HG02852 (cell line): ENCODE results near the gene LY6G5C.

ENCODE experiments used
- ATAC-seq: cut with Tn5 transposase; IDR thresholded peaks from one replicate; pipeline ENCODE4 v1.9.1; 2021; ENCODE audit warnings: mild to moderate bottlenecking, moderate library complexity; ENCODE audit not compliant: unreplicated experiment

LY6G5C gene

GRCh38 chr6:31691564-31692108, 10.8 kb upstream of the LY6G5C start:
- no peak for ATAC-seq

DNA sequence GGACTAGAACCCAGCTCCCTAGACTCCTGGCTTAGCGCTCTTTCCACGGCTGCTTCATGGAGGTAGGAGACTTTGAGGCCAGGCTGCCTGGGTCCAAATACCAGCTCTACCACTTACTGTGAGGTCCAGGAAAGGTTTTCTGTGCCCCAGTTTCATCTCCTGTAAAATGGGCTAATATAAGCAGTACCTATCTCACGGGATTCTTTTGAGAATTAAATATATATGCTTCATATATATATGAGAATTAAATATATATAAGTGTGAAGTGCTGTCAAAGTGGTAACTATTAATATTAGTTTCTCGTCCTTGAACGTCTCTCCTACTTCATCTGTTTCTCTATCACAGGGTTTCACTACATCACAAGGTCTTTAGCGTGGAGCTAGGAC, 10.2 kb upstream of the LY6G5C start:
- no peak for ATAC-seq

GRCh38 chr6:31690231-31691077, 9.6 kb upstream of the LY6G5C start:
- no peak for ATAC-seq

DNA sequence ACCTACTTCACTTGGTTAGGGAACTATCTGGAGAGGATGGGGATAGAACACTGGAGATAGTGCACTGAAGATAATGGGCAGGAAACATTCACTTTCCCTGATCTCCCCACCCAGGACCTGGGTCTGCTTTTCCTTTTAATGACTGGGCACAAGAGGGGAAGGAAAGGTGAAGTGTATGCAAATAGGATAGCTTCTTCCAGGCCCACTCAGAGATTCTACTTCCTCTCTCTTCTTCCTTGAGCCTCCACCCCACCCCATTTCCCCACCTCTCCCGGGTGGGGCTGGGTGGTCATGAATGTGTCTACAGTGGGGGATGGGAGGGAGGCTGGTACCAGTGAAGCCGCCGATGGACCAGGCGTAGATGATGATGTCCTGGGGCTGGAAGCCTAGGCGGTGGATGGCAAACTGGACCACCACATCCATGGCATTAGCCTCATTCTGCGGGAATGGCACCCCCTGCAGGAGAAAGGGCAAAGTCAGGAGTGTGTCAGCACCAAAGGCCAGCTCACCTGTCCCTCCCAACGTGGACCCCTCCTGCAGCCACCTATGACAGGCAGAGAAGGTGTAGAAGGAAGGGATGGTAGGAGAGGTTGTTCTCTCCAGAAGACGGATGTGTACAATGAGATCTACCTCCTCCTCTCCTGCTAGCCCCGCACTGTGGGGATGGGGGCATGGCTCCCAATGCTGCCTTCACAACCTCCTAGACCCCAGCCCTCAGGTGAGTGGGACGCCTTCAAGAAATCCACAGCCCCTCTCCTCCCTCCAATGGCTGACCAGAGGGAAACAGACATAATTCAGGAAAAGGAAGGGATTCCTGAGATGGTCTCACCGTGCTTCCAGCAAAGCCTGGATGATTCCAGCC, 8.6 kb upstream of the LY6G5C start:
- no peak for ATAC-seq

DNA sequence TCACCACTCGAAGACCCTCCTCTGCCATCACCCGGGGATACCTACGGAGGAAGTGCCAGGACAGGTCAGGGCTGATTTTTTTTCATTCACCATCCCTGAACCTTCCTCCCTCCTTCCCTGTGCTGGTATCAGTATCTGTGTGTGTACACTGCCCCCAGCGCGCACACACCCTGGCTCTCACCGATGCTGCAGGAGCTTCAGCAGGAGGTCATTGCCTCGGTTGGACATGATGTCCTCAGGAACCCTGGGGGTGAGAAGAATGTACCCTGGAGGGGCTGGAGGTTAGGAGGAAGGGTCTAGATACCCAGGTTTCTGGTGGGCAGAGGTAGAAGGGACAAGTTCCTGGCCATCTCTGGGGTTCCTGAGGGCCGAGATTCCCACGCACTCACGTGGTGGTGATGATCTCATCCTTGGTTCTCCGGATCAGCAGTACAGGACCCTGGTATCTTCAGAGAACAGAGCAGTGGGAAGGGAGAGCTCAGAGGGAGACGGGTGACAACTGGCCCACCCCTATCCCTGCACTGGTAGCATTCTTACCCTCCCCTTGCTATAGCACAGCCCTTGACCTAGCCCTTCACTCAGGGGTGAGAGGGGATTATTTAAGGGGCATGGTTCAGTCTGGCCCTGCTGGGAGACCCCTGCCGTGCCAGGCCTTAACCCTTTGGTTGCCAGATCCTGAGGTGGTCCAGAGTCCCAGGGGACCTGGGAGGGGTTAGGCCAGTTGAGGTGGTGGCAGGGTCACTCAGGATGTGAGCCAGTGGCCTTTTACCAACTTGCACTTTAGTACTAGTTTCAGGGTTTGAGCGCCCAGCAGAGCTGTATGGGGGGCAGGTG, 7.2 kb upstream of the LY6G5C start:
- ATAC-seq = no peak

DNA sequence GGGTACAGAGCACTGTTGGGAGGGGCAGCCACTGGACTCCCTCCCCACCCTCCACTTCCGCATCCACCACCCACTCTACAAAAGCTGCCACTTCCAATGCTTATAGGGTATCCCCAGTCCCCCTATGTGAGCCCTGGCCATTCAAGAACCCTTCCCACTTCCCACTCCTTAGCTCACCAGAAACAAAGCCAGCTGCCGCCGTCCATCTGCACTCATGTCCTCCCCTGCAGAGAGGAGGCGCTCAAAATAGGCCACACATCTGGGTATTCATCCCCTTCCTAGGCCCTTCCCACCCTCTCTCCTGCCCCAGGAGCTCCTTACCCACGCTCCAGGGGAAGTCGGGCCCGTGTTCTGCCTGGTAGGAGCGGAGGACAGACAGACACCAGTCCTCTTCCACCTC, 6.5 kb upstream of the LY6G5C start:
- no peak for ATAC-seq

GRCh38 chr6:31686483-31686882, 5.6 kb upstream of the LY6G5C start:
- no peak for ATAC-seq

GRCh38 chr6:31683591-31683990, 2.7 kb upstream of the LY6G5C start:
- ATAC-seq = no peak

DNA sequence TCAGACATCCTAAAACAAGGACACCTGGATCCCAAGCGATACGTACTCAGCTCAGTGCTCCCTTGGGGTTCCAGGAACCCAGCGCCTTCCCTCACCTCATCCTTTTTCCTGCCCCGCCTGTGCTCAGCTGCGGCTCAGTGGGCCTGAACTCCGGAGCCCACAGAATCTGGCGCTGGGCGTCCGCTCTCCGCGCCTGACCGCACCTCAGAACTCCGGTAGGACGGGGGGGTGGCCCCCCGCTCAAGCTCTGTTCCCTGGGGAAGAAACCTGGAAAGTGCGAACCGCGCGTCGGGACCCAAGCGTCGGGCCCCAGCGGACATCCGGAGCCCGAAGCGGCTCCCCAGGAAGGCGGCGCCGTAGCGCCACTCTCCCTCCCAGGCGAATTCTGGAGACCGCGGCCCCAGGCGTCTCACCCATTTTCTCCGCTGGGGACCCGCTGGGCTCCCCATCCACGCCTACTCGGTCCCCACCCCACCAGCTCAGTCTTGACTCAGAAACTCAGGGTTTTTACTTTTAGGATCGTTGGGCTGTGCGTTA, 336 bp upstream of the LY6G5C start:
- ATAC-seq = no peak

DNA sequence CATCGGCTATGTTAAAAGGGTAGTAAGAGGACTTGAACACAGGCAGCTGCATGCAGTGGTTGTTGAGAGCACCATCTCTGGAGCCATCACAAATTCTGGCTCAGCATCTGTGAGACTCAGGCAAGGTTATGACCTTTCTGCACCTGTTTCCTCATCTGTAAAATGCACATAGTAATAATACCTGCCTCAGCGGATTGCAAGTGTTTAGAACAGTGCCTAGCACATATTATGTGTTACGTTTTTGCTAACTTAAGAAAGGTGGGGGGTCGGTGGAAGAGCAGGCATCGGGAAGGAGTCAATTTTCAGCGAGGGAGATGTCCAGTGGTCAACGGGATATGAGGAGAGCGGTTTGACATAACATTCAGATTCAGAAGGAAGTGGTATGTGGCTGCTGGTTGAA, 2.9 kb downstream of the LY6G5C start:
- no peak for ATAC-seq

DNA sequence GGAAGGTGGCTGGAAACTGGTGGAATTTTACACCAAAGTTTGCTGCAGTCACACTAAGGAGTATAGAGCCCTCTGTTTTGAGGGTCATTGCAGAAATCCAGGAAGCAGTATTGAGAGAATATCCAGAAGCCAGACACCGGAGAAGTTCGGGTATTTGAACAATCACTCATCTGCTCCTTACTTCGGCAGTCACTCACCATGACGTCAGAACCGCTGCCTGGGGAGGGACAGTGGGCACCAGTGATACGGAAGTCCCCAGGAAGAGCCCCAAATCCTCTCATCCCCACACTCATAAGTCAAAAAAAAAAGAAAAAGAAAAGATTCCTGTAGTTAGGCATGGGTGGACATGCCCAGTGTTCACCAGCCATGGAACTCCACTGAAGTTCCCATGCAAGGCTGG, 4.0 kb downstream of the LY6G5C start:
- no peak for ATAC-seq

DNA sequence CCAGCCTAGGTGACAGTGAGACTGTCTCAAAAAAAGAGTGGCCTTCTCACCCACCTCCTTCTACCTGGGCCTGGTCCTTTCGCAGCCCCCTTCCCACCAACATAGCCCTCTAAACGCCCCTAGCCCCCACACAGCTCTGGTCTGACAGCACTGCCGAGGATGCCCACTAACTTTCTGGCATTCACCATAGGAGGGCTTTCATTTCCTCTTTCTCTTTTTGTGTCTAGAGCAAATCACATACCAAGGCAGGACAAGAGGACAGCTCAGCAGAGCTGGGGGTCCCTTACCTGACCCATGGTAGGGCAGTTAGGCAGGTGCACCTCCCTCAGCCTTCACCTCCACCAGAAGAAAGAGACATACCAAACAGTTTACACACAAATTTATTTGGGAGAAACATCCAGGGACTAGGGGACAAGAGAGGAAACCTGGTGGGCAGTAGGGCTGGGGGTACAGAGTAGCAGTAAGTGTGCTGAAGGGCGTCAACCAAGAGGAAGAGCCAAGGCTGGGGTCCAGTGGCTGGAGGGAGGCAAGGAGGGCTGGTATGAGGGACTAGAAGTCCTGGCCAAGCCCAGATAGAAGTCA, 4.5 kb downstream of the LY6G5C start:
- ATAC-seq = no peak

GRCh38 chr6:31669676-31670075, 11.2 kb downstream of the LY6G5C start, which contains the start of gene LY6G5B:
Gene LY6G5B, plus strand, starts transcription at chr6:31669976. Its CDS starts 975 bp downstream, at chr6:31670951.
- no peak for ATAC-seq

DNA sequence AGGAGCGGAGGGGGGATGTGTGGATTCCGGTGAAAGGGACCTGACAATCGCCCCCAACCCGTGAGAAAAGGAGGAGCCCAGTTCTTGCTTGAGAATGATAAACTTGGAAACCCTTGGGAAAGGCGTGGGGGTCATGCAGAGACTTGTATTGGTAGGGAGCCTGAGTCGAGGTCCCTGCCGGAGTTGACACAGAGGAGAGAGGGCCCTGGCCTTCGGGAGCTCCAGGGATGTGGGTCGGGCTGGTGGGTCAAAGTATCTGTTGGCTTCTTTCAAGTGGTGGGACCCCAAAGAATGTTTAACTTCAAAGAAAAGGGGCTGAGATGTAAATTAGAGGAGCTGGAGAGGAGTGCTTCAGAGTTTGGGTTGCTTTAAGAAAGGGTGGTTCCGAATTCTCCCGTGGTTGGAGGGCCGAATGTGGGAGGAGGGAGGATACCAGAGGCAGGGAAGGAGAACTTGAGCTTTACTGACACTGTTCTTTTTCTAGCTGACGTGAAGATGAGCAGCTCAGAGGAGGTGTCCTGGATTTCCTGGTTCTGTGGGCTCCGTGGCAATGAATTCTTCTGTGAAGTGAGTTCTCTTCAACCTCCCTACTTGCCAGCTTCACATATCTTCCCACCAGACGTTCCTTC, 14.4 kb downstream of the LY6G5C start:
- no peak for ATAC-seq

- peak; percentile 78 for ATAC-seq
Measured at GRCh38 chr6:31665501-31666336, 15.1 kb downstream of the LY6G5C start, which contains the start of gene CSNK2B. Gene CSNK2B, plus strand, starts transcription at chr6:31666080. Its CDS starts 752 bp downstream, at chr6:31666832.

GRCh38 chr6:31664790-31665500, 15.9 kb downstream of the LY6G5C start, which contains the start of gene GPANK1:
Gene GPANK1, minus strand, starts transcription at chr6:31664997. Its CDS starts 519 bp downstream, at chr6:31664478.
- ATAC-seq = no peak

DNA sequence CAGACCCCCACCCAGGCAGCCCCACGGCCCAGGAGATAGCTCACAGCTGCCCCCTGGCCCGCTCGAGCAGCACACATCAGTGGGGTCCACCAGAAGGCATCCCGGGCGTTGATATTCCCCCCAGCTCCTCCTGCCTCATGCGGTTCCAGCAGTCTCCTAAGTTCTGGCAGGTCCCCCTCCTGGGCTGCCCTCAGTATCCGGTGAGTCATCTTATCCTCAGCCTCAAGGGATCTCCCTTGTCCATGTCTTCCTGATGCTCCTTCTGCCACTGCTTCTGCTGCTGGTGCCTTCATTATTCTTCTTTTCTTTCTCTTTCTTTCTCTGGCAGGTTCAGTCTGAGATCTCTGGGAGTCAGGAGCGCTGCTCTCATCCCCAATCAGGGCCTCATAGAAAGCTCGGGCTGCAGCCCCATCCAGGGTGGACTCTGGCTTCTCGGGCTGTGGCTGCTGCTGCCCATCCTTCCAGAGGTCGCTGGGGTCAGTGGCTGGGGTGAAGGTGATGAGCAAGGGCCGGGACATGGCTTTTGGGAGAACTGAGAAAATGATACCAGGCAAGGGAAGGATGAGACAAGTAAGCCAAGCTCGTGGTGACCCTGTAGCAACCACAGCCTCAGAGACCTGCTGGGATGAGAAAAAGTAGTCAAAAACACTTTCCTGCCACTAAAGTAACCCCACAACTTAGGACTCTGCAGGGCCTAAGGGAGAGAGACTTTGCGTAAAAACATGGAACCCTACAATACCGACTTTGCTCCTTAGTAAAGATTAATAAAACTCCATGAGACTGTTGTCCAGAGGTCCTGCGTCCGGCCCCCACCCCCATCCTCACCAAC, 16.7 kb downstream of the LY6G5C start:
- ATAC-seq = no peak
